H9 (cell line): ENCODE results near the gene COG6. TPM values are rescaled to one million over a fixed set of nuclear protein-coding genes. Genes with fewer than 3 reads are reported as not detected.

Experiments
- DNase-seq: peaks from one replicate; pipeline ENCODE4 v3.0.0-alpha.2; 2017
- H2AFZ ChIP-seq: one replicate; pipeline ENCODE4 v1.6.1; 2013; ENCODE audit warnings: mild to moderate bottlenecking, low read length, control low read depth, moderate library complexity
- H2AK5ac ChIP-seq: 2 replicates; pipeline ENCODE4 v1.6.1; 2013; ENCODE audit warnings: low read length, control low read depth, mixed read lengths; ENCODE audit not compliant: insufficient read length
- H2BK120ac ChIP-seq: one replicate; pipeline ENCODE4 v1.6.1; 2013; ENCODE audit warnings: low read depth, mild to moderate bottlenecking, low read length, control low read depth, inconsistent platforms; ENCODE audit not compliant: poor library complexity, severe bottlenecking
- H2BK12ac ChIP-seq: 2 replicates; pipeline ENCODE4 v1.6.1; 2013; ENCODE audit warnings: low read length, control low read depth, mixed read lengths, low read depth; ENCODE audit not compliant: insufficient read length
- H2BK15ac ChIP-seq: 2 replicates; pipeline ENCODE4 v1.6.1; 2013; ENCODE audit warnings: low read depth, low read length, control low read depth
- H2BK20ac ChIP-seq: one replicate; pipeline ENCODE4 v1.6.1; 2013; ENCODE audit warnings: low read depth, mild to moderate bottlenecking, low read length, control low read depth, inconsistent platforms; ENCODE audit not compliant: poor library complexity, severe bottlenecking
- H2BK5ac ChIP-seq: 2 replicates; pipeline ENCODE4 v1.6.1; 2013; ENCODE audit warnings: low read length, control low read depth, mixed read lengths; ENCODE audit not compliant: insufficient read length
- H3K14ac ChIP-seq: 2 replicates; pipeline ENCODE4 v1.6.1; 2013; ENCODE audit warnings: low read length, control low read depth; ENCODE audit not compliant: insufficient read depth
- H3K18ac ChIP-seq: 2 replicates; pipeline ENCODE4 v1.6.1; 2013; ENCODE audit warnings: low read depth, mild to moderate bottlenecking, mixed read lengths, low read length, control low read depth; ENCODE audit not compliant: insufficient read length
- H3K23ac ChIP-seq: 2 replicates; pipeline ENCODE4 v1.6.1; 2013; ENCODE audit warnings: low read length, control low read depth, mixed read lengths, low read depth; ENCODE audit not compliant: insufficient read length
- H3K23me2 ChIP-seq: 2 replicates; pipeline ENCODE4 v1.6.1; 2013; ENCODE audit warnings: low read depth, mild to moderate bottlenecking, mixed read lengths, low read length, control low read depth; ENCODE audit not compliant: insufficient read length, poor library complexity, severe bottlenecking
- H3K27ac ChIP-seq: 2 replicates; pipeline ENCODE4 v1.5.1; 2013; ENCODE audit warnings: low read length, control low read depth, mixed read lengths, low read depth; ENCODE audit not compliant: insufficient read length
- H3K27me3 ChIP-seq: 2 replicates; pipeline ENCODE4 v1.6.1; 2013; ENCODE audit warnings: low read length, control low read depth, inconsistent platforms; ENCODE audit not compliant: insufficient read depth
- H3K4ac ChIP-seq: 2 replicates; pipeline ENCODE4 v1.6.1; 2013; ENCODE audit warnings: low read depth, mild to moderate bottlenecking, control low read depth, inconsistent platforms, low read length, moderate library complexity
- H3K4me1 ChIP-seq: 2 replicates; pipeline ENCODE4 v1.6.1; 2013; ENCODE audit warnings: low read length, control low read depth, inconsistent platforms; ENCODE audit not compliant: insufficient read depth
- H3K4me2 ChIP-seq: 2 replicates; pipeline ENCODE4 v1.6.1; 2013; ENCODE audit warnings: low read length, control low read depth, mixed read lengths; ENCODE audit not compliant: insufficient read length, insufficient read depth
- H3K56ac ChIP-seq: 2 replicates; pipeline ENCODE4 v1.6.1; 2013; ENCODE audit warnings: low read depth, mild to moderate bottlenecking, mixed read lengths, low read length, control low read depth; ENCODE audit not compliant: insufficient read length
- H3K79me1 ChIP-seq: 2 replicates; pipeline ENCODE4 v1.6.1; 2013; ENCODE audit warnings: low read depth, mild to moderate bottlenecking, moderate library complexity, low read length, control low read depth, inconsistent platforms; ENCODE audit not compliant: insufficient read depth, poor library complexity, severe bottlenecking
- H3K79me2 ChIP-seq: 2 replicates; pipeline ENCODE4 v1.6.1; 2013; ENCODE audit warnings: low read length, control low read depth, inconsistent platforms; ENCODE audit not compliant: insufficient read depth
- H3K9ac ChIP-seq: 2 replicates; pipeline ENCODE4 v1.6.1; 2013; ENCODE audit warnings: low read length, control low read depth, mixed read lengths; ENCODE audit not compliant: insufficient read length; ENCODE audit errors: extremely low read depth
- H3K9me3 ChIP-seq: one replicate; pipeline ENCODE4 v1.6.1; 2013; ENCODE audit warnings: low read depth, low read length, inconsistent platforms; ENCODE audit not compliant: control insufficient read depth
- H3T11ph ChIP-seq: one replicate; pipeline ENCODE4 v1.6.1; 2013; ENCODE audit warnings: mild to moderate bottlenecking, low read length, control low read depth, inconsistent platforms
- H4K20me1 ChIP-seq: one replicate; pipeline ENCODE4 v1.6.1; 2013; ENCODE audit not compliant: control insufficient read depth, insufficient read length, insufficient read depth
- H4K5ac ChIP-seq: 2 replicates; pipeline ENCODE4 v1.6.1; 2013; ENCODE audit warnings: low read depth, mild to moderate bottlenecking, mixed read lengths, low read length, control low read depth; ENCODE audit not compliant: insufficient read length
- H4K8ac ChIP-seq: replicated peaks from 2 replicates; pipeline ENCODE4 v1.6.1; 2013; ENCODE audit warnings: low read length, control low read depth, mixed read lengths, low read depth; ENCODE audit not compliant: insufficient read length
- H4K91ac ChIP-seq: 2 replicates; pipeline ENCODE4 v1.6.1; 2013; ENCODE audit warnings: low read depth, mild to moderate bottlenecking, moderate library complexity, mixed read lengths, low read length, control low read depth; ENCODE audit not compliant: insufficient read length
- H3K27ac Mint-ChIP-seq, 3 experiments: 2 replicates in 2 of 3; 3 replicates in 1 of 3; pipeline ENCODE4 v1.8.0; 2020 to 2021; ENCODE audit warnings: mixed read lengths in 3 of 3, mild to moderate bottlenecking in 1 of 3, moderate library complexity in 1 of 3
- H3K27me3 Mint-ChIP-seq: 2 replicates; pipeline ENCODE4 v1.8.0; 2021; ENCODE audit warnings: low read depth, mild to moderate bottlenecking, moderate library complexity, mixed read lengths
- H3K36me3 Mint-ChIP-seq, 3 experiments: 2 replicates in 2 of 3; 3 replicates in 1 of 3; pipeline ENCODE4 v1.8.0; 2020 to 2021; ENCODE audit warnings: low read depth in 3 of 3, mixed read lengths in 3 of 3; ENCODE audit not compliant: insufficient read depth in 1 of 3
- H3K4me1 Mint-ChIP-seq, 2 experiments: 2 replicates each; pipeline ENCODE4 v1.8.0; 2020; ENCODE audit warnings: mixed read lengths in 2 of 2
- H3K4me3 Mint-ChIP-seq, 2 experiments: 2 replicates in 1 of 2; 3 replicates in 1 of 2; pipeline ENCODE4 v1.8.0; 2020 to 2021; ENCODE audit warnings: mild to moderate bottlenecking in 2 of 2, mixed read lengths in 2 of 2, moderate library complexity in 1 of 2
- H3K9me3 Mint-ChIP-seq, 2 experiments: 2 replicates in 1 of 2; 3 replicates in 1 of 2; pipeline ENCODE4 v1.8.0; 2020; ENCODE audit warnings: mild to moderate bottlenecking in 2 of 2, mixed read lengths in 2 of 2, moderate library complexity in 1 of 2
- CTCF ChIP-seq: fragments of 200-600 bp; sonication (generic); conservative IDR thresholded peaks from 3 replicates; pipeline ENCODE4 v1.8.0; 2021; ENCODE audit warnings: antibody characterized with exemption, mild to moderate bottlenecking
- WGBS: extraction: QIAGEN DNeasy Blood & Tissue Kit; methylation state at CpG from one replicate; pipeline ENCODE4 v1.1.7; 2013; ENCODE audit warnings: missing lambda C conversion rate, low lambda C conversion rate, mixed read lengths; ENCODE audit not compliant: insufficient read length; ENCODE audit errors: extremely low coverage; 5-methylcytosine and 5-hydroxymethylcytosine counted together
- total RNA-seq: library from RNA; stranded (reverse); gene quantifications from 2 replicates; pipeline ENCODE4 v1.2.1, GENCODE V29; 2021

Gene COG6
- total RNA-seq, 1 experiment from 2014 or later: 23.7 TPM

GRCh38 chr13:39786091-39786490 lies 130.6 kb downstream of the COG6 start:
- Histone ChIP-seq H2BK120ac (no peak overlapping the region), H2BK12ac (no peak overlapping the region), H3K4ac (no peak overlapping the region), H3K18ac (no peak overlapping the region), H3K27me3 (no peaks in the 10 kb centered on the region), H4K8ac (no peak overlapping the region), H2AK5ac (no peak overlapping the region), H2BK15ac (no peak overlapping the region), H3K79me2 (no peaks in the 10 kb centered on the region), H3T11ph (no peak overlapping the region), H3K9ac (no peak overlapping the region), H2BK20ac (no peak overlapping the region), H4K5ac (no peak overlapping the region), H3K79me1 (no peaks in the 10 kb centered on the region), H3K23ac (no peak overlapping the region), H3K27ac (no peak overlapping the region), H3K56ac (no peak overlapping the region), H3K14ac (no peak overlapping the region; the same call in 1 of the 2 replicates), H4K20me1 (no peaks in the 10 kb centered on the region), H2BK5ac (no peak overlapping the region), H2AFZ (peak overlapping the region; percentile 59), H3K4me1 (peaks cover 9% of the 10 kb centered on the region; the same call in 1 of the 2 replicates), H3K9me3 (peaks cover 6% of the 10 kb centered on the region), H3K4me2 (no peak overlapping the region), H4K91ac (no peak overlapping the region), H3K23me2 (no peaks in the 10 kb centered on the region)
- TF ChIP-seq CTCF: no peak
- no CpG with 5 or more reads among the region's 4 CpGs for WGBS
- DNase-seq: no peak
- Mint-ChIP-seq H3K4me1 (peaks cover 17% of the 10 kb centered on the region in 2 experiments), H3K4me3 (no peak overlapping the region), H3K36me3 (peaks cover 9 to 15% (median 14%) of the 10 kb centered on the region in 3 experiments), H3K27ac (peak overlapping the region in 1 of 3 experiments; percentile 6; a peak in 1 of 7 replicates), H3K9me3 (peaks cover 14 to 20% of the 10 kb centered on the region in 2 experiments), H3K27me3 (no peaks in the 10 kb centered on the region)
